GM12878 (cell line): Measurements from ENCODE around the gene TMEM132C. TPM values are rescaled to one million over a fixed set of nuclear protein-coding genes. Genes with fewer than 3 reads are reported as not detected.

Experiments used
- ATAC-seq: fragments of 200-7000 bp; cut with Tn5 transposase; 3 replicates; pipeline ENCODE4 v1.9.1; 2020; ENCODE audit warnings: mild to moderate bottlenecking, moderate library complexity
- BruUV-seq: library from RNA; stranded (reverse); fragments of 400-500 nt; replicated peaks from 2 replicates; lab custom pipeline; 2021; lab: Mats Ljungman, UMichigan
- CTCF ChIA-PET: fragments of 300-600 bp; sonication (Branson Sonifier 250); formaldehyde crosslinking; extraction: SDS; loops from one replicate; lab custom pipeline; 2021; ENCODE audit warnings: inconsistent platforms; lab: Yijun Ruan, JAX
- POLR2A ChIA-PET: fragments of 350-600 bp; formaldehyde crosslinking; extraction: SDS; loops from one replicate; lab custom pipeline; 2021; ENCODE audit warnings: inconsistent platforms; lab: Charles Lee
- RAD21 ChIA-PET: fragments of 300-600 bp; sonication (Branson Sonifier 250); formaldehyde crosslinking; loops from one replicate; lab custom pipeline; 2023; ENCODE audit warnings: antibody characterized with exemption; ENCODE audit not compliant: unreplicated experiment; lab: Charles Lee
- SMC1A ChIA-PET: fragments of 300-600 bp; sonication (Branson Sonifier 250); formaldehyde crosslinking; loops from one replicate; lab custom pipeline; 2023; ENCODE audit not compliant: unreplicated experiment, uncharacterized antibody; lab: Charles Lee
- DNase-seq: peaks from one replicate; pipeline ENCODE4 v3.0.0-alpha.2; 2011; ENCODE audit warnings: low read depth, low spot score
- FAIRE-seq: peaks from 3 replicates; lab custom pipeline; 2011; peaks lifted over from hg19 to GRCh38; lab: Jason Lieb, UNC
- H2AFZ ChIP-seq: 2 replicates; pipeline ENCODE4 v1.6.0; 2011; ENCODE audit warnings: low read depth, low read length, control low read depth; ENCODE audit not compliant: control insufficient read depth
- H3K27ac ChIP-seq: 2 replicates; pipeline ENCODE4 v1.5.1; 2011; ENCODE audit warnings: control low read depth; ENCODE audit not compliant: control insufficient read depth, insufficient read depth
- H3K27me3 ChIP-seq, 2 experiments: replicated peaks in 1 of 2; 2 replicates each; pipeline versions ENCODE4 v1.6.0 to v1.6.1; 2011; ENCODE audit warnings: low read length in 1 of 2; ENCODE audit not compliant: control insufficient read depth in 2 of 2, insufficient read depth in 2 of 2
- H3K36me3 ChIP-seq, 2 experiments: 2 replicates each; pipeline ENCODE4 v1.5.1; 2011; ENCODE audit warnings: low read length in 1 of 2; ENCODE audit not compliant: control insufficient read depth in 2 of 2, insufficient read depth in 2 of 2
- H3K4me1 ChIP-seq: 2 replicates; pipeline ENCODE4 v1.6.1; 2011; ENCODE audit warnings: mild to moderate bottlenecking, low read length, moderate library complexity, mixed read lengths; ENCODE audit not compliant: control insufficient read depth, insufficient read depth
- H3K4me2 ChIP-seq: 2 replicates; pipeline ENCODE4 v1.6.0; 2011; ENCODE audit warnings: control low read depth; ENCODE audit not compliant: control insufficient read depth, insufficient read depth
- H3K4me3 ChIP-seq: fragments of 200-600 bp; sonication (generic); 2 replicates; pipeline ENCODE4 v1.5.1; 2016
- H3K79me2 ChIP-seq: 2 replicates; pipeline ENCODE4 v1.6.0; 2011; ENCODE audit warnings: low read length; ENCODE audit not compliant: control insufficient read depth, insufficient read depth
- H3K9ac ChIP-seq: 2 replicates; pipeline ENCODE4 v1.8.0; 2011; ENCODE audit warnings: low read length, control low read depth, mixed read lengths; ENCODE audit not compliant: control insufficient read depth, insufficient read depth
- H3K9me3 ChIP-seq: replicated peaks from 3 replicates; pipeline ENCODE4 v1.5.1; 2011; ENCODE audit warnings: mild to moderate bottlenecking, low read length; ENCODE audit not compliant: control insufficient read depth, insufficient read depth
- H4K20me1 ChIP-seq: 2 replicates; pipeline ENCODE4 v1.6.0; 2011; ENCODE audit not compliant: control insufficient read depth, insufficient read depth
- ATF7 ChIP-seq: fragments of 450-650 bp; IDR thresholded peaks from 2 replicates; pipeline ENCODE4 v1.6.1; 2016; ENCODE audit warnings: low read depth, mild to moderate bottlenecking
- BHLHE40 ChIP-seq, 2 experiments: fragments of 450-650 bp in 1 of 2; IDR thresholded peaks; 2 replicates each; pipeline ENCODE4 v1.6.1; 2011 to 2017; ENCODE audit warnings: low read depth in 2 of 2, borderline replicate concordance in 1 of 2, improper control_type of control experiment in 1 of 2, low read length in 1 of 2, mild to moderate bottlenecking in 1 of 2
- CEBPB ChIP-seq, 2 experiments: fragments of 150-350 bp in 1 of 2; IDR thresholded peaks; 2 replicates each; pipeline ENCODE4 v1.6.1; 2012 to 2014; ENCODE audit warnings: low read depth in 2 of 2, low read length in 2 of 2, borderline replicate concordance in 1 of 2, inconsistent platforms in 1 of 2
- E4F1 ChIP-seq: fragments of 450-650 bp; IDR thresholded peaks from 2 replicates; pipeline ENCODE4 v1.6.1; 2018; ENCODE audit warnings: borderline replicate concordance, mild to moderate bottlenecking; ENCODE audit not compliant: partially characterized antibody
- EED ChIP-seq: sonication (generic); IDR thresholded peaks from 2 replicates; pipeline ENCODE4 v1.6.1; 2016; ENCODE audit warnings: antibody characterized with exemption, low read depth
- ELK1 ChIP-seq: IDR thresholded peaks from 2 replicates; pipeline ENCODE4 v1.6.1; 2012; ENCODE audit warnings: low read depth, low read length, improper control_type of control experiment
- IRF3 ChIP-seq: fragments of 450-650 bp; IDR thresholded peaks from 2 replicates; pipeline ENCODE4 v1.6.1; 2014; ENCODE audit warnings: mild to moderate bottlenecking
- MTA3 ChIP-seq: IDR thresholded peaks from 2 replicates; pipeline ENCODE4 v1.6.1; 2012; ENCODE audit warnings: low read length, inconsistent platforms, borderline replicate concordance
- MYB ChIP-seq: fragments of 150-350 bp; IDR thresholded peaks from 2 replicates; pipeline ENCODE4 v1.6.1; 2014; ENCODE audit warnings: mild to moderate bottlenecking, low read depth, low read length, borderline replicate concordance
- MYC ChIP-seq: IDR thresholded peaks from 2 replicates; pipeline ENCODE4 v1.6.1; 2011; ENCODE audit warnings: mild to moderate bottlenecking, low read length, moderate library complexity, inconsistent platforms; ENCODE audit not compliant: insufficient read depth, insufficient replicate concordance, insufficient read length, severe bottlenecking
- PML ChIP-seq: IDR thresholded peaks from 2 replicates; pipeline ENCODE4 v1.6.1; 2012; ENCODE audit warnings: low read length, inconsistent platforms
- RAD51 ChIP-seq: fragments of 450-650 bp; IDR thresholded peaks from 2 replicates; pipeline ENCODE4 v1.6.1; 2016; ENCODE audit warnings: moderate library complexity, mild to moderate bottlenecking, inconsistent platforms
- RCOR1 ChIP-seq: conservative IDR thresholded peaks from 2 replicates; pipeline ENCODE4 v1.6.1; 2012; ENCODE audit warnings: low read depth, low read length, improper control_type of control experiment
- REST ChIP-seq: IDR thresholded peaks from 2 replicates; pipeline ENCODE4 v1.6.1; 2012; ENCODE audit warnings: mild to moderate bottlenecking, low read depth, low read length
- SIX5 ChIP-seq: IDR thresholded peaks from 2 replicates; pipeline ENCODE4 v1.6.1; 2011; ENCODE audit warnings: mild to moderate bottlenecking, low read depth, low read length, moderate library complexity; ENCODE audit not compliant: severe bottlenecking
- SMAD1 ChIP-seq: fragments of 450-650 bp; IDR thresholded peaks from 2 replicates; pipeline ENCODE4 v1.6.1; 2018; ENCODE audit warnings: mild to moderate bottlenecking, low read depth; ENCODE audit not compliant: partially characterized antibody
- TCF12 ChIP-seq: IDR thresholded peaks from 2 replicates; pipeline ENCODE4 v1.6.1; 2011; ENCODE audit warnings: low read depth, mild to moderate bottlenecking, low read length
- YBX1 ChIP-seq: fragments of 450-650 bp; IDR thresholded peaks from 2 replicates; pipeline ENCODE4 v1.6.1; 2016; ENCODE audit warnings: antibody characterized with exemption
- WGBS: methylation state at CpG from one replicate; pipeline ENCODE4 v1.1.6; 2016; ENCODE audit warnings: low lambda C conversion rate; ENCODE audit not compliant: insufficient replicate concordance, insufficient coverage; ENCODE audit errors: missing lambda C conversion rate; 5-methylcytosine and 5-hydroxymethylcytosine counted together
- in situ Hi-C: fragments of 300-500 bp; cut with MboI; formaldehyde crosslinking; loops from 9 replicates; pipeline ENCODE4 v1.14.3; 2018; ENCODE audit warnings: mixed read lengths
- intact Hi-C: fragments of 100-400 bp; cut with micrococcal nuclease; formaldehyde crosslinking; loops from one replicate; pipeline ENCODE4 v1.14.2; 2022; ENCODE audit not compliant: unreplicated experiment
- polyA plus RNA-seq, 11 experiments: library from polyadenylated mRNA; depleted of rRNA in 4 of 11; unstranded in 6 of 11; stranded (reverse) in 5 of 11; fragments of >200 nt; fragmentation: Nextera tagmentation in 4 of 11; fragmentation: Illumina TruSeq in 1 of 11; extraction: Ambion mirVana in 4 of 11; extraction: Trizol in 1 of 11; gene quantifications; 1 replicate in 1 of 11; 2 replicates in 10 of 11; pipeline versions ENCODE4 v1.2.1 to v1.2.3, GENCODE V29; 2011 to 2016; ENCODE audit warnings: inconsistent platforms in 2 of 11, missing spikeins in 2 of 11, low read depth in 1 of 11
- total RNA-seq, 4 experiments: library from RNA; depleted of rRNA in 3 of 4; stranded (reverse); fragments of >200 nt in 3 of 4; fragmentation: Illumina TruSeq in 1 of 4; extraction: Trizol in 1 of 4; gene quantifications; 2 replicates each; pipeline versions ENCODE4 v1.2.1 to v1.2.3, GENCODE V29; 2013 to 2021

Gene TMEM132C
- total and polyA plus RNA-seq, 10 of the 15 experiments (the other 5 are each of a cell fraction or from before 2014, with no cell fraction given): not detected

GRCh38 chr12:128339631-128340030 lies 72.7 kb downstream of the TMEM132C start:
- no peak overlapping the region for H2AFZ ChIP-seq
- no peak for DNase-seq
- 73% methylated on average over 1 of the region's 1 CpG for WGBS
- no peaks in the 10 kb centered on the region for H3K27me3 ChIP-seq
- no peaks in the 10 kb centered on the region for H3K4me1 ChIP-seq
- H3K27ac ChIP-seq: no peak overlapping the region
- ChIA-PET CTCF (no interaction called here), RAD21 (no interaction called here), POLR2A (no interaction called here), SMC1A (no interaction called here)
- H3K4me2 ChIP-seq: no peak overlapping the region
- H4K20me1 ChIP-seq: no peaks in the 10 kb centered on the region; the same call in 1 of the 2 replicates
- H3K4me3 ChIP-seq: no peak overlapping the region
- in situ Hi-C loops: no loop called here
- H3K9ac ChIP-seq: no peak overlapping the region
- no peaks in the 10 kb centered on the region for H3K9me3 ChIP-seq
- no peak for ATAC-seq
- no peaks in the 10 kb centered on the region for H3K36me3 ChIP-seq
- no peaks in the 10 kb centered on the region for H3K79me2 ChIP-seq
- no peak for FAIRE-seq
- BruUV-seq: no TSS peak
- intact Hi-C loops: no loop called here
- no peak for TF ChIP-seq MTA3
- TF ChIP-seq E4F1: no peak
- no peak for TF ChIP-seq MYC
- no peak for TF ChIP-seq ATF7
- TF ChIP-seq RAD51: no peak
- TF ChIP-seq TCF12: no peak
- TF ChIP-seq BHLHE40 (IDR thresholded peaks at IDR 0.05; ENCODE audit: borderline replicate concordance in 1 of 2, low read depth in 2 of 2, low read length in 1 of 2): no peak
- no peak for TF ChIP-seq SMAD1
- TF ChIP-seq ELK1: no peak
- TF ChIP-seq PML: no peak
- no peak for TF ChIP-seq EED
- TF ChIP-seq RCOR1: no peak
- TF ChIP-seq MYB: no peak
- no peak for TF ChIP-seq SIX5
- TF ChIP-seq IRF3: no peak
- TF ChIP-seq REST: no peak
- no peak for TF ChIP-seq CEBPB (IDR thresholded peaks at IDR 0.05; ENCODE audit: borderline replicate concordance in 1 of 2, low read depth in 2 of 2, low read length in 2 of 2)
- no peak for TF ChIP-seq YBX1
